GM23338 (cell line): ENCODE data around the gene SLC4A8.

Source experiments
- CREB1 ChIP-seq: fragments of 250-450 bp; sonication (Bioruptor Pico); IDR thresholded peaks from 2 replicates; pipeline ENCODE4 v1.5.0; 2020; ENCODE audit warnings: low read depth, mild to moderate bottlenecking, moderate library complexity
- CTCF ChIP-seq, 2 experiments: fragments of 200-600 bp in 1 of 2; sonication (generic) in 1 of 2; conservative IDR thresholded peaks; 2 replicates each; pipeline versions ENCODE4 v1.5.1 to v1.6.1; 2016 to 2017; ENCODE audit warnings: antibody characterized with exemption in 2 of 2, low read depth in 2 of 2, mild to moderate bottlenecking in 2 of 2, moderate library complexity in 1 of 2
- ETS1 ChIP-seq: IDR thresholded peaks from 2 replicates; pipeline ENCODE4 v1.6.1; 2016; ENCODE audit warnings: antibody characterized with exemption
- EZH2 ChIP-seq: fragments of 200-600 bp; sonication (generic); IDR thresholded peaks from one replicate; pipeline ENCODE4 v1.8.0; 2017; ENCODE audit warnings: antibody characterized with exemption, mild to moderate bottlenecking, low read depth; ENCODE audit not compliant: unreplicated experiment
- EZH2phosphoT487 ChIP-seq: fragments of 200-600 bp; sonication (generic); IDR thresholded peaks from one replicate; pipeline ENCODE4 v1.8.1; 2018; ENCODE audit warnings: antibody characterized with exemption; ENCODE audit not compliant: unreplicated experiment
- JUNB ChIP-seq: IDR thresholded peaks from one replicate; pipeline ENCODE4 v1.6.1; 2016; ENCODE audit warnings: antibody characterized with exemption; ENCODE audit not compliant: unreplicated experiment
- NANOG ChIP-seq: IDR thresholded peaks from 2 replicates; pipeline ENCODE4 v1.6.1; 2016; ENCODE audit warnings: antibody characterized with exemption, borderline replicate concordance
- POLR2AphosphoS5 ChIP-seq: IDR thresholded peaks from 2 replicates; pipeline ENCODE4 v1.6.1; 2016; ENCODE audit warnings: antibody characterized with exemption, low read depth
- STAT1 ChIP-seq: IDR thresholded peaks from one replicate; pipeline ENCODE4 v1.6.1; 2016; ENCODE audit warnings: antibody characterized with exemption; ENCODE audit not compliant: unreplicated experiment
- ZNF114 ChIP-seq: fragments of 250-450 bp; sonication (Bioruptor Pico); IDR thresholded peaks from 2 replicates; pipeline ENCODE4 v1.5.0; 2020; ENCODE audit warnings: mild to moderate bottlenecking, moderate library complexity
- ZNF331 ChIP-seq: fragments of 250-450 bp; sonication (Bioruptor Pico); IDR thresholded peaks from 2 replicates; pipeline ENCODE4 v1.5.0; 2020; ENCODE audit warnings: low read depth, mild to moderate bottlenecking, moderate library complexity
- ZNF462 ChIP-seq: fragments of 250-450 bp; sonication (Bioruptor Pico); IDR thresholded peaks from 2 replicates; pipeline ENCODE4 v1.5.0; 2020; ENCODE audit warnings: mild to moderate bottlenecking, moderate library complexity
- TF ChIP-seq, protein P1 (sequence below): IDR thresholded peaks from one replicate; pipeline ENCODE4 v1.6.1; 2018; ENCODE audit warnings: antibody characterized with exemption; ENCODE audit not compliant: unreplicated experiment

- no peak for TF ChIP-seq POLR2AphosphoS5
- TF ChIP-seq CTCF (conservative IDR thresholded peaks at IDR 0.05; ENCODE audit: low read depth in 2 of 2): no peak
- TF ChIP-seq EZH2phosphoT487: no peak
- no peak for TF ChIP-seq ZNF331 (CRISPR knock-in tag)
- TF ChIP-seq, protein P1, sequence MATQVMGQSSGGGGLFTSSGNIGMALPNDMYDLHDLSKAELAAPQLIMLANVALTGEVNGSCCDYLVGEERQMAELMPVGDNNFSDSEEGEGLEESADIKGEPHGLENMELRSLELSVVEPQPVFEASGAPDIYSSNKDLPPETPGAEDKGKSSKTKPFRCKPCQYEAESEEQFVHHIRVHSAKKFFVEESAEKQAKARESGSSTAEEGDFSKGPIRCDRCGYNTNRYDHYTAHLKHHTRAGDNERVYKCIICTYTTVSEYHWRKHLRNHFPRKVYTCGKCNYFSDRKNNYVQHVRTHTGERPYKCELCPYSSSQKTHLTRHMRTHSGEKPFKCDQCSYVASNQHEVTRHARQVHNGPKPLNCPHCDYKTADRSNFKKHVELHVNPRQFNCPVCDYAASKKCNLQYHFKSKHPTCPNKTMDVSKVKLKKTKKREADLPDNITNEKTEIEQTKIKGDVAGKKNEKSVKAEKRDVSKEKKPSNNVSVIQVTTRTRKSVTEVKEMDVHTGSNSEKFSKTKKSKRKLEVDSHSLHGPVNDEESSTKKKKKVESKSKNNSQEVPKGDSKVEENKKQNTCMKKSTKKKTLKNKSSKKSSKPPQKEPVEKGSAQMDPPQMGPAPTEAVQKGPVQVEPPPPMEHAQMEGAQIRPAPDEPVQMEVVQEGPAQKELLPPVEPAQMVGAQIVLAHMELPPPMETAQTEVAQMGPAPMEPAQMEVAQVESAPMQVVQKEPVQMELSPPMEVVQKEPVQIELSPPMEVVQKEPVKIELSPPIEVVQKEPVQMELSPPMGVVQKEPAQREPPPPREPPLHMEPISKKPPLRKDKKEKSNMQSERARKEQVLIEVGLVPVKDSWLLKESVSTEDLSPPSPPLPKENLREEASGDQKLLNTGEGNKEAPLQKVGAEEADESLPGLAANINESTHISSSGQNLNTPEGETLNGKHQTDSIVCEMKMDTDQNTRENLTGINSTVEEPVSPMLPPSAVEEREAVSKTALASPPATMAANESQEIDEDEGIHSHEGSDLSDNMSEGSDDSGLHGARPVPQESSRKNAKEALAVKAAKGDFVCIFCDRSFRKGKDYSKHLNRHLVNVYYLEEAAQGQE: no peak
- no peak for TF ChIP-seq EZH2
- TF ChIP-seq ETS1: no peak
- TF ChIP-seq JUNB: no peak
- TF ChIP-seq ZNF114 (CRISPR knock-in tag): no peak
- TF ChIP-seq CREB1: no peak
- TF ChIP-seq NANOG: no peak
- TF ChIP-seq ZNF462: no peak
- no peak for TF ChIP-seq STAT1
These were observed 42.5 kb upstream of the SLC4A8 start for GRCh38 chr12:51382173-51382572.
